ENCODE data around the gene CCDC186. TPM values are rescaled to one million over a fixed set of nuclear protein-coding genes. Genes with fewer than 3 reads are reported as not detected.

CCDC186 gene
- polyA plus RNA-seq, 1 donor from 2014 or later: 24.2 TPM

DNA sequence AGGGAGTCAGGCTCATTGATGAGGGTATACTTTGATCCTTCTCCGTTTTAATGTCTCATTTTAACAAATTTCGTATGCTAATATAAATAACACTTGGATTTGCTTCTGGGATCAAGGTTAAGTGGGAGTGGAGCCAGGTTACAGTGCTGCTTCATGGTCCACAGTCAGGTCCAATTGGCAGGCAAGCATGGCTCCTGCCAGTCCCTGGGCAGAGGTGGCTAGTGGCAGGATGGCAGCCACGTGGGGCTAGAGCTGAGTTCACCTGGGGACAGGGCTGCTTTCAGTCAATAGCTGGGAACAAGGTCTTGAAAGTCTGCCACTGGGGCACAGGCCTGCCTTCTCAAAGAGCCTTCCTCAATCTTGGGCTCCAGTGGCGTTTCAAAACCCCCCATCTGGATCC is 49.1 kb upstream of the CCDC186 start (continued):
- TF ChIP-seq, protein P1, sequence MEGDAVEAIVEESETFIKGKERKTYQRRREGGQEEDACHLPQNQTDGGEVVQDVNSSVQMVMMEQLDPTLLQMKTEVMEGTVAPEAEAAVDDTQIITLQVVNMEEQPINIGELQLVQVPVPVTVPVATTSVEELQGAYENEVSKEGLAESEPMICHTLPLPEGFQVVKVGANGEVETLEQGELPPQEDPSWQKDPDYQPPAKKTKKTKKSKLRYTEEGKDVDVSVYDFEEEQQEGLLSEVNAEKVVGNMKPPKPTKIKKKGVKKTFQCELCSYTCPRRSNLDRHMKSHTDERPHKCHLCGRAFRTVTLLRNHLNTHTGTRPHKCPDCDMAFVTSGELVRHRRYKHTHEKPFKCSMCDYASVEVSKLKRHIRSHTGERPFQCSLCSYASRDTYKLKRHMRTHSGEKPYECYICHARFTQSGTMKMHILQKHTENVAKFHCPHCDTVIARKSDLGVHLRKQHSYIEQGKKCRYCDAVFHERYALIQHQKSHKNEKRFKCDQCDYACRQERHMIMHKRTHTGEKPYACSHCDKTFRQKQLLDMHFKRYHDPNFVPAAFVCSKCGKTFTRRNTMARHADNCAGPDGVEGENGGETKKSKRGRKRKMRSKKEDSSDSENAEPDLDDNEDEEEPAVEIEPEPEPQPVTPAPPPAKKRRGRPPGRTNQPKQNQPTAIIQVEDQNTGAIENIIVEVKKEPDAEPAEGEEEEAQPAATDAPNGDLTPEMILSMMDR (IDR thresholded peaks at IDR 0.05; ENCODE audit: poor library complexity, severe bottlenecking): no peak
- no peak for TF ChIP-seq SMC3 (conservative IDR thresholded peaks at IDR 0.05; ENCODE audit: poor library complexity)

DNA sequence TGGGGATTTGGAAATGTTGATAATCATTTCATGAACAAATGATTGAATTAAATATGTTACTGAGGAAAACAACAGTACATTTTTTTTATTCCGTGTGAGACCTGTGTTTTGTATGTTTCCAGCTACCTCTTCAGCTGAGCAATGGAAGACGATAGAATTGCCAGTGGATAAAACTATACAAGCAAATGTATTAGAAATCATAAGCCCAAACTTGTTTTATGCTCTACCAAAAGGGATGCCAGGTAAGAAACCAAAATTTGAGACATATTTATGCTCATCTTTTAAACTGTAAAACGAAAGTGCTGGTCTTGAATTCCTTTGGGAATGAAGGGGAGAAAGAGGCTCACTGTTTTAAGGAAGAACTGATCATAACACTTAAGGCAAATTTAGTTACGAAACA is 47.2 kb upstream of the CCDC186 start:
- H3K27ac ChIP-seq (ENCODE audit: low read length): no peak overlapping the region
- H3K9me2 ChIP-seq (ENCODE audit: insufficient read depth, low read length): no peaks in the 10 kb centered on the region
- no peaks in the 10 kb centered on the region for H4K20me1 ChIP-seq (ENCODE audit: insufficient read depth)
- no peaks in the 10 kb centered on the region for H3F3A ChIP-seq (ENCODE audit: insufficient read depth, low read length, poor library complexity, severe bottlenecking)
- H3K9ac ChIP-seq (ENCODE audit: low read length): no peak overlapping the region
- H3K4me3 ChIP-seq (ENCODE audit: low read length): no peak overlapping the region
- H2AFZ ChIP-seq (ENCODE audit: low read depth, low read length): no peak overlapping the region
- no peaks in the 10 kb centered on the region for H3K36me3 ChIP-seq (ENCODE audit: insufficient read depth, low read length)
- H3K4me2 ChIP-seq (ENCODE audit: low read length): no peak overlapping the region
- H3K9me3 ChIP-seq (ENCODE audit: low read length): no peaks in the 10 kb centered on the region
- TF ChIP-seq, protein P2, sequence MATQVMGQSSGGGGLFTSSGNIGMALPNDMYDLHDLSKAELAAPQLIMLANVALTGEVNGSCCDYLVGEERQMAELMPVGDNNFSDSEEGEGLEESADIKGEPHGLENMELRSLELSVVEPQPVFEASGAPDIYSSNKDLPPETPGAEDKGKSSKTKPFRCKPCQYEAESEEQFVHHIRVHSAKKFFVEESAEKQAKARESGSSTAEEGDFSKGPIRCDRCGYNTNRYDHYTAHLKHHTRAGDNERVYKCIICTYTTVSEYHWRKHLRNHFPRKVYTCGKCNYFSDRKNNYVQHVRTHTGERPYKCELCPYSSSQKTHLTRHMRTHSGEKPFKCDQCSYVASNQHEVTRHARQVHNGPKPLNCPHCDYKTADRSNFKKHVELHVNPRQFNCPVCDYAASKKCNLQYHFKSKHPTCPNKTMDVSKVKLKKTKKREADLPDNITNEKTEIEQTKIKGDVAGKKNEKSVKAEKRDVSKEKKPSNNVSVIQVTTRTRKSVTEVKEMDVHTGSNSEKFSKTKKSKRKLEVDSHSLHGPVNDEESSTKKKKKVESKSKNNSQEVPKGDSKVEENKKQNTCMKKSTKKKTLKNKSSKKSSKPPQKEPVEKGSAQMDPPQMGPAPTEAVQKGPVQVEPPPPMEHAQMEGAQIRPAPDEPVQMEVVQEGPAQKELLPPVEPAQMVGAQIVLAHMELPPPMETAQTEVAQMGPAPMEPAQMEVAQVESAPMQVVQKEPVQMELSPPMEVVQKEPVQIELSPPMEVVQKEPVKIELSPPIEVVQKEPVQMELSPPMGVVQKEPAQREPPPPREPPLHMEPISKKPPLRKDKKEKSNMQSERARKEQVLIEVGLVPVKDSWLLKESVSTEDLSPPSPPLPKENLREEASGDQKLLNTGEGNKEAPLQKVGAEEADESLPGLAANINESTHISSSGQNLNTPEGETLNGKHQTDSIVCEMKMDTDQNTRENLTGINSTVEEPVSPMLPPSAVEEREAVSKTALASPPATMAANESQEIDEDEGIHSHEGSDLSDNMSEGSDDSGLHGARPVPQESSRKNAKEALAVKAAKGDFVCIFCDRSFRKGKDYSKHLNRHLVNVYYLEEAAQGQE (IDR thresholded peaks at IDR 0.05; ENCODE audit: borderline replicate concordance): no peak
- TF ChIP-seq EP300 (conservative IDR thresholded peaks at IDR 0.05; ENCODE audit: poor library complexity, severe bottlenecking) (no peak), RAD21 (conservative IDR thresholded peaks at IDR 0.05) (no peak), MXI1 (conservative IDR thresholded peaks at IDR 0.05; ENCODE audit: poor library complexity, severe bottlenecking) (no peak), POLR2AphosphoS5 (IDR thresholded peaks at IDR 0.05) (no peak), SMC3 (conservative IDR thresholded peaks at IDR 0.05; ENCODE audit: poor library complexity) (no peak)
- no peaks in the 10 kb centered on the region for H3K79me2 ChIP-seq (replicated peaks; ENCODE audit: insufficient read depth, low read length)
- no peaks in the 10 kb centered on the region for H3K27me3 ChIP-seq (ENCODE audit: insufficient read depth, low read depth, low read length)

DNA sequence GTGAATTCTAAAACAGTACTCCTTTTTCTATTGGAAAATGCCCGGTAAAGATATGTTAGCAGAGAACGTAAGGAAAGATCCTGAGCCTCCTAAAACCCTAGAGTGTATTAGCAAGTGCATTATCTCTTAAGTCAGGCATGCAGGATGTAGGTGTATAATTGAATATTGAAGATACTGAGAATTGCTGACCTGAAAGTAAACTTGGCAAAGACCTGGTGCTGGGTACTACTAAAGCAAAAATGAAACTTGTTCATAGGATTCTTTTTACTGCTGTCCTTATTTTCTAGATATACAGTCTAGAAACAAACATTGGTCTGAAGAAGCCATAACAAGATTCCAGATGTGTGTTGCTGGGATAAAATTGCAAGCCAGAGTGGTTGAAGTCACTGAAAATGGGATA is 46.3 kb upstream of the CCDC186 start:
- H3K9me3 ChIP-seq (ENCODE audit: low read length): no peaks in the 10 kb centered on the region
- no peak overlapping the region for H3K27ac ChIP-seq (ENCODE audit: low read length)
- H2AFZ ChIP-seq (ENCODE audit: low read depth, low read length): no peak overlapping the region
- no peaks in the 10 kb centered on the region for H3F3A ChIP-seq (ENCODE audit: insufficient read depth, low read length, poor library complexity, severe bottlenecking)
- no peak overlapping the region for H3K9ac ChIP-seq (ENCODE audit: low read length)
- H4K20me1 ChIP-seq (ENCODE audit: insufficient read depth): no peaks in the 10 kb centered on the region
- no peaks in the 10 kb centered on the region for H3K79me2 ChIP-seq (replicated peaks; ENCODE audit: insufficient read depth, low read length)
- no peaks in the 10 kb centered on the region for H3K9me2 ChIP-seq (ENCODE audit: insufficient read depth, low read length)
- no peak overlapping the region for H3K4me2 ChIP-seq (ENCODE audit: low read length)
- no peaks in the 10 kb centered on the region for H3K36me3 ChIP-seq (ENCODE audit: insufficient read depth, low read length)
- no peaks in the 10 kb centered on the region for H3K27me3 ChIP-seq (ENCODE audit: insufficient read depth, low read depth, low read length)
- TF ChIP-seq EP300 (conservative IDR thresholded peaks at IDR 0.05; ENCODE audit: poor library complexity, severe bottlenecking): no peak
- no peak for TF ChIP-seq MXI1 (conservative IDR thresholded peaks at IDR 0.05; ENCODE audit: poor library complexity, severe bottlenecking)
- TF ChIP-seq, protein P1 (IDR thresholded peaks at IDR 0.05; ENCODE audit: poor library complexity, severe bottlenecking): no peak
- TF ChIP-seq, protein P2 (IDR thresholded peaks at IDR 0.05; ENCODE audit: borderline replicate concordance): no peak
- TF ChIP-seq EZH2 (IDR thresholded peaks at IDR 0.05; ENCODE audit: borderline replicate concordance, insufficient read depth, low read length, poor library complexity, severe bottlenecking): no peak
- no peak for TF ChIP-seq SMC3 (conservative IDR thresholded peaks at IDR 0.05; ENCODE audit: poor library complexity)
- TF ChIP-seq RAD21 (conservative IDR thresholded peaks at IDR 0.05): no peak
- no peak for TF ChIP-seq POLR2AphosphoS5 (IDR thresholded peaks at IDR 0.05)
- TF ChIP-seq TAF1 (IDR thresholded peaks at IDR 0.05; ENCODE audit: low read depth): no peak
- H3K4me3 ChIP-seq (ENCODE audit: low read length): no peak overlapping the region
